ENCODE data around the gene REEP1.

Gene REEP1

DNA sequence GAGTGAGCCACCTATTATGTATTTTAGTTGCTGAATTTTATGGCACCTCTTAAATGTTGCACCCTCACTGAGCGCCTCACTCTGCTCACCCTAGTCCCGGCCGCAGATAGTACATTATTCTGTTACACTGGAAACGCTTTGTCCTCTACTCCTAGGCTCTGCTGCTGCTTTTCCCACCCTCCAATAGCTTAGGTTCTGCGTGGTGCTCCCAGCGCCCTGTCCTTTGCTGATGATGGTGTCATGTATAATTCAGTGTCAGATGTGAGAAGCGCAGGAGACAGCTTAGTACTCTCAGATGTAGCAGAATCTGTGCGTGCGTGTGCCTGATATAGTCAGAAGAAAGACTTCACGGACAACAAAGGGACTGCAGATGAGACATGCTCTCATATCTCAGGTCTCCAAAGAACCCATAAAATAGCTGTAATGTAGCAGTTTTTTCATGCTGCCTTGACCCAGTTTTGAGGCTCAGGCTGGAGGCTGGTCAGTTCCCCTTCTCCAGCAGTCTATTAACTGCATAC, 1.4 kb upstream of the REEP1 start:
- no peak overlapping the region for H3K4me3 ChIP-seq (ENCODE audit: control insufficient read depth, low read depth, low read length)
- TF ChIP-seq, protein P1, sequence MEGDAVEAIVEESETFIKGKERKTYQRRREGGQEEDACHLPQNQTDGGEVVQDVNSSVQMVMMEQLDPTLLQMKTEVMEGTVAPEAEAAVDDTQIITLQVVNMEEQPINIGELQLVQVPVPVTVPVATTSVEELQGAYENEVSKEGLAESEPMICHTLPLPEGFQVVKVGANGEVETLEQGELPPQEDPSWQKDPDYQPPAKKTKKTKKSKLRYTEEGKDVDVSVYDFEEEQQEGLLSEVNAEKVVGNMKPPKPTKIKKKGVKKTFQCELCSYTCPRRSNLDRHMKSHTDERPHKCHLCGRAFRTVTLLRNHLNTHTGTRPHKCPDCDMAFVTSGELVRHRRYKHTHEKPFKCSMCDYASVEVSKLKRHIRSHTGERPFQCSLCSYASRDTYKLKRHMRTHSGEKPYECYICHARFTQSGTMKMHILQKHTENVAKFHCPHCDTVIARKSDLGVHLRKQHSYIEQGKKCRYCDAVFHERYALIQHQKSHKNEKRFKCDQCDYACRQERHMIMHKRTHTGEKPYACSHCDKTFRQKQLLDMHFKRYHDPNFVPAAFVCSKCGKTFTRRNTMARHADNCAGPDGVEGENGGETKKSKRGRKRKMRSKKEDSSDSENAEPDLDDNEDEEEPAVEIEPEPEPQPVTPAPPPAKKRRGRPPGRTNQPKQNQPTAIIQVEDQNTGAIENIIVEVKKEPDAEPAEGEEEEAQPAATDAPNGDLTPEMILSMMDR (conservative IDR thresholded peaks at IDR 0.05; ENCODE audit: control insufficient read depth, insufficient read depth, low read depth, low read length) = no peak
- no peak for DNase-seq (ENCODE audit: low read depth)

DNA sequence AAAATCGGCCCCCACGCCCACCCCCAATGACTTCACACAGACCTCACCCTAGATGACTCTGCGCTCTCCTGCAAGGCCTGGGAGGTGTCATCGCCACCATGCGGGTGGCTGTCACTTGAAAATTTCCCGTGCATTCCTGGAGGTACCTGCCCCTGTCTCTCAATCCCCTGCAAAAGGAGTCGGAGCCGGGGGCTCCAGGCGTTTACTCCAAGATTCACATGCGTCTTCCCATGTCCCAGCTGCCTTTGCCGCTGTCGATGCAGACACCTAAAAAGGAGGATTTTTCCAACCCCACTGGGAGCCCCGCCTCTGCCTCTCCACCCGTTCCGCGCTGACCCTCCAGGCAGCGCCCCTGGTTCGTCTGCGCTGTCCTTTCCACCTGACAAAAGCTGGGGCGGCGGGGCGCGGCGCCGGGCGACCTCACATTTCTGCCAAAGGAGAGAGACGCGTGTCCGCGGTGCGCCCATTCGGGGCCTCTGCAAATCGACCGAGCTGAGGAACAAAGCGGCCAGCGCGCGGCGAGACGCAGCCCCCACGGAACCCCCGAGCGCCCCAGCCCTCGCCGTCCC, 667 bp downstream of the REEP1 start:
- TF ChIP-seq, protein P1 (conservative IDR thresholded peaks at IDR 0.05; ENCODE audit: control insufficient read depth, insufficient read depth, low read depth, low read length) = no peak
- DNase-seq (ENCODE audit: low read depth) = no peak
- peak overlapping the region; percentile 1 for H3K4me3 ChIP-seq (ENCODE audit: control insufficient read depth, low read depth, low read length)

DNA sequence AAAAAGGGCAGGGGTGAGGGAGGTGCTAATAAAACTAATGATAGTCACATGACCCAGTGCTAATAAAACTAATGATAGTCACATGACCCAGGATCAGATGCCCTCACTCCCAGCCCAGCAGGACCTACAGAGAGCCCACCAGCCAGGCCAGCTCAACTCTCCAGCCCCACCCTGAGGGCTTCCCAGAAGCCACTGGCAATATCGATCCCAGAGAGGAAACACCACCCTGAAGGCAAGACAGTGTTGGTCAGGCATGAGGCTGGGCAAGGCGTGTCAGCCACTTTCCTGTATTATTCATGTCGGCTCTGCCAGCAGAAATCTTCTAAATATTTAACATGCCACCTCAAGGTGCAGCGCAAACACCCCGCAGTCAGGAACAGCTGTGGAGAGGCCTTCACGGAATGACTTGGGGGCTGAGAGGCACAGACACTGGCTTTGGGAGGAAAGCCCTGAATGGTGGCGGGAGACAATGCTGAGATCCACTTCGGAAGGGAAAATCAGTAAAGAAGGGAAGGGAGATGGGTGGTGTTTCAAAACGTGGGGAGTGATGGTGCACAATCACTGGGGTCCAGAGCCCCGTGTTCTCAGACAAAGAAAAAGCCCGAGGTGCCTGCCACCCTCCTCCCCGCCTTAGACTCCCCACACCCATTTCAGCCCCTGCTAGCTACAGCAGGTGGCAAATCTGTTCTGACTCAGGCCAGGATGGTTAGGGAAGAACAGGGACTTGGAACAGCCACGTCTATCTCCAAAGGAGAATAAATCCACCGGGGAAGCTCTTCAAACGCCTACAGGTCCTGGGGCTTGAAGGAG, 1.4 kb downstream of the REEP1 start:
- TF ChIP-seq, protein P1 (conservative IDR thresholded peaks at IDR 0.05; ENCODE audit: control insufficient read depth, insufficient read depth, low read depth, low read length) = no peak
- H3K4me3 ChIP-seq (ENCODE audit: control insufficient read depth, low read depth, low read length) = no peak overlapping the region
- no peak for DNase-seq (ENCODE audit: low read depth)

DNA sequence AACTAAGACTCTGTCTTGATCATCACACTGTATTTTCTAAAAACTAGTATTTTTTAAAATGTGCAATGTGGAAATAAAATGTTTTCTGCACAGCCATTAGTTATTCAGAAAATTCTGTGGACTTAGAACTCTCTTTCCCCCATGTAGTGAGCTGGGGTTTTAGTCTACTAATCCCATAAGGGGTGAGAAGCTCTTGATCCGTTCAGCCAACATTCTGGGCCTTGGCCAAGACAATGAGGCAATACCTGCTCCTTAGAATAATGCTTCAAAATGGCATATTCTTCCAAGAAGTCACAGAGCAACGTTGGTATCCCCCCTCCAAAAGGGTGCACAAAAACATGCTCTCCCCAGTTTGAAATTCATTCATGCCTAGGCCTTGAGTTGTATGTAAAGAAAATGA, 4.0 kb downstream of the REEP1 start:
- no peak overlapping the region for H3K4me3 ChIP-seq (ENCODE audit: control insufficient read depth, low read depth, low read length)
- TF ChIP-seq, protein P1 (conservative IDR thresholded peaks at IDR 0.05; ENCODE audit: control insufficient read depth, insufficient read depth, low read depth, low read length) = no peak
- no peak for DNase-seq (ENCODE audit: low read depth)

DNA sequence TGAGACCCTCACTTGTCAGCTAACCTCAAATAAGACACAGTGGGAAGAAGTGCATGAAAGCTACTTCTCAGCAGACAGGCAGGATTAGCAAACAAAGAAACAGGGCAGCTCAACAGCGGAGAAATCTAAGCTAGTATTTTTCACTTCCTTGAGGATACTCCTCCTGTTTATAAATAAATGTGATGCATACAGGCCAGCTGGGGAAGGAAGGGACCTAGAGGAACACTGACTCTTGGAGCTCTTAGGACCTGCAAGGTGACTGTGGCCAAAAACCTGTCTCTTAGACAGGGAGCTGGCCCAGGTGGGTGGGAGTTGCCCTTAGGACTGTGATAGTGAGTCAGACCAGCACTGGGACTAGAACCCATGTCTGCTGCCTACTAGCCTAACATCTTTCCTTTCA, 4.8 kb downstream of the REEP1 start:
- H3K4me3 ChIP-seq (ENCODE audit: control insufficient read depth, low read depth, low read length) = no peak overlapping the region
- DNase-seq (ENCODE audit: low read depth) = no peak
- TF ChIP-seq, protein P1 (conservative IDR thresholded peaks at IDR 0.05; ENCODE audit: control insufficient read depth, insufficient read depth, low read depth, low read length) = no peak

DNA sequence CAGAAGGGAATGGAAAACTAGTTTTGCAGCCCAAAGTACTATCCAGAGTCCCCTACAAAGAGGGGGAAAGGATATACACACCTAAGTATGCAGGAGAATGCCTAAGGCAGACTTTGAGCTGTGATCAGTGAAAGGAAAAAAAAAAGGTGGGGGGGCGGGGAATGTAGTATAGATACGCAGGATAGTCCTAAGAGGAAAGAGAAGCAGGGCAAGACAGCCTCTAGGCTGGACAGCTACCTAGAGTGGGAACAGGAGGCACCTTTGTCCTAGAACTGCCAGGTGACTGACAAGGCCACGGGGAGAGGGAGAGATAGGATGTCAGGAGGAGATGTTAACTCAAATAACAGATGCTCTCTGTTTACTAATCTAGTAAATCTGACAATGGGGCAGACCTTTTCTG, 6.0 kb downstream of the REEP1 start:
- H3K4me3 ChIP-seq (ENCODE audit: control insufficient read depth, low read depth, low read length) = no peak overlapping the region
- TF ChIP-seq, protein P1 (conservative IDR thresholded peaks at IDR 0.05; ENCODE audit: control insufficient read depth, insufficient read depth, low read depth, low read length) = no peak
- DNase-seq (ENCODE audit: low read depth) = no peak
